HAP-1 (cell line): ENCODE results near the gene APOO.

Experiments
- DNase-seq, 2 experiments: peaks; one replicate each; pipeline ENCODE4 v3.0.0-alpha.2; 2016 to 2020; ENCODE audit warnings: low spot score in 2 of 2
- H3K27me3 ChIP-seq: fragments of 250-450 bp; sonication (Bioruptor Pico); 2 replicates; pipeline ENCODE4 v1.5.1; 2020; ENCODE audit warnings: low read depth, mild to moderate bottlenecking, moderate library complexity
- H3K36me3 ChIP-seq: fragments of 250-450 bp; sonication (Bioruptor Pico); replicated peaks from 2 replicates; pipeline ENCODE4 v1.5.1; 2020; ENCODE audit warnings: mild to moderate bottlenecking
- H3K4me1 ChIP-seq: fragments of 250-450 bp; sonication (Bioruptor Pico); 2 replicates; pipeline ENCODE4 v1.5.1; 2020; ENCODE audit warnings: mild to moderate bottlenecking
- H3K4me3 ChIP-seq: fragments of 250-450 bp; sonication (Bioruptor Pico); 2 replicates; pipeline ENCODE4 v1.5.1; 2020; ENCODE audit warnings: mild to moderate bottlenecking, moderate library complexity
- H3K9me3 ChIP-seq: fragments of 250-450 bp; sonication (Bioruptor Pico); 2 replicates; pipeline ENCODE4 v1.5.1; 2020; ENCODE audit warnings: mild to moderate bottlenecking, moderate library complexity
- in situ Hi-C: fragments of 300-500 bp; cut with MboI; formaldehyde crosslinking; loops from 3 replicates; pipeline ENCODE4 v1.14.3; 2020; ENCODE audit warnings: low sequenced_read_pairs, inconsistent platforms, mixed read lengths

APOO gene

GRCh38 chrX:23790155-23790497 lies 117.6 kb downstream of the APOO start:
- in situ Hi-C loops, result no loop called here
- Histone ChIP-seq H3K4me3 (no peak overlapping the region), H3K9me3 (no peaks in the 10 kb centered on the region), H3K36me3 (peaks cover 11% of the 10 kb centered on the region), H3K27me3 (no peaks in the 10 kb centered on the region), H3K4me1 (peaks cover 4% of the 10 kb centered on the region)
- no peak for DNase-seq

GRCh38 chrX:23789386-23790154 lies 118.2 kb downstream of the APOO start:
- in situ Hi-C loops, result loop anchor here (10.0 kb wide), 1 partner anchor 115 kb away; the partner anchor contains the start of genes APOO and CXorf58

GRCh38 chrX:23788946-23789345 lies 118.8 kb downstream of the APOO start:
- no peak for DNase-seq
- peaks cover 7% of the 10 kb centered on the region for H3K4me1 ChIP-seq
- H3K9me3 ChIP-seq, result no peaks in the 10 kb centered on the region
- H3K4me3 ChIP-seq, result no peak overlapping the region
- H3K36me3 ChIP-seq, result peaks cover 12% of the 10 kb centered on the region
- H3K27me3 ChIP-seq, result no peaks in the 10 kb centered on the region
- in situ Hi-C loops, result loop anchor here (10.0 kb wide), 1 partner anchor 116 kb away; the partner anchor contains the start of genes APOO and CXorf58

More at GRCh38 chrX:23789386-23790154, 118.2 kb downstream of the APOO start:
- Histone ChIP-seq H3K4me1 (peaks cover 4% of the 10 kb centered on the region), H3K36me3 (peaks cover 12% of the 10 kb centered on the region), H3K9me3 (no peaks in the 10 kb centered on the region), H3K27me3 (no peaks in the 10 kb centered on the region), H3K4me3 (no peak overlapping the region)
- DNase-seq, result no peak

- H3K36me3 ChIP-seq, result peaks cover 12% of the 10 kb centered on the region
- no peak overlapping the region for H3K4me3 ChIP-seq
- no peaks in the 10 kb centered on the region for H3K9me3 ChIP-seq
- H3K4me1 ChIP-seq, result peaks cover 8% of the 10 kb centered on the region
- no peak for DNase-seq
- in situ Hi-C loops, result loop anchor here (10.0 kb wide), 1 partner anchor 116 kb away; the partner anchor contains the start of genes APOO and CXorf58
- no peaks in the 10 kb centered on the region for H3K27me3 ChIP-seq
Observed at GRCh38 chrX:23788521-23788920, 119.2 kb downstream of the APOO start.

GRCh38 chrX:23787745-23788118 lies 120.0 kb downstream of the APOO start:
- no peaks in the 10 kb centered on the region for H3K9me3 ChIP-seq
- no peak overlapping the region for H3K4me3 ChIP-seq
- peaks cover 8% of the 10 kb centered on the region for H3K4me1 ChIP-seq
- H3K36me3 ChIP-seq, result peaks cover 12% of the 10 kb centered on the region
- no peaks in the 10 kb centered on the region for H3K27me3 ChIP-seq
- no peak for DNase-seq
- in situ Hi-C loops, result loop anchor here (10.0 kb wide), 1 partner anchor 117 kb away; the partner anchor contains the start of genes APOO and CXorf58

GRCh38 chrX:23786268-23786815 lies 121.4 kb downstream of the APOO start:
- H3K36me3 ChIP-seq, result peaks cover 12% of the 10 kb centered on the region
- no peak overlapping the region for H3K4me3 ChIP-seq
- H3K4me1 ChIP-seq, result peaks cover 19% of the 10 kb centered on the region
- no peaks in the 10 kb centered on the region for H3K9me3 ChIP-seq
- in situ Hi-C loops, result loop anchor here (10.0 kb wide), 1 partner anchor 118 kb away; the partner anchor contains the start of genes APOO and CXorf58
- DNase-seq, result no peak
- no peaks in the 10 kb centered on the region for H3K27me3 ChIP-seq

- in situ Hi-C loops, result loop anchor here (10.0 kb wide), 1 partner anchor 119 kb away; the partner anchor contains the start of genes APOO and CXorf58
- no peaks in the 10 kb centered on the region for H3K27me3 ChIP-seq
- peaks cover 12% of the 10 kb centered on the region for H3K36me3 ChIP-seq
- H3K4me3 ChIP-seq, result no peak overlapping the region
- DNase-seq, result no peak
- H3K4me1 ChIP-seq, result peaks cover 22% of the 10 kb centered on the region
- no peaks in the 10 kb centered on the region for H3K9me3 ChIP-seq
Observed at GRCh38 chrX:23785580-23785979, 122.2 kb downstream of the APOO start.

GRCh38 chrX:23784470-23785331 lies 123.0 kb downstream of the APOO start:
- in situ Hi-C loops, result loop anchor here (10.0 kb wide), 1 partner anchor 120 kb away; the partner anchor contains the start of genes APOO and CXorf58
- H3K9me3 ChIP-seq, result no peaks in the 10 kb centered on the region
- H3K4me3 ChIP-seq, result peak overlapping the region; percentile 69
- DNase-seq, result no peak
- no peaks in the 10 kb centered on the region for H3K27me3 ChIP-seq
- peaks cover 22% of the 10 kb centered on the region for H3K4me1 ChIP-seq
- H3K36me3 ChIP-seq, result peaks cover 12% of the 10 kb centered on the region

GRCh38 chrX:23783589-23784469 lies 123.9 kb downstream of the APOO start:
- Histone ChIP-seq H3K4me1 (peaks cover 22% of the 10 kb centered on the region), H3K4me3 (peak overlapping the region; percentile 69), H3K36me3 (peaks cover 12% of the 10 kb centered on the region), H3K9me3 (no peaks in the 10 kb centered on the region), H3K27me3 (no peaks in the 10 kb centered on the region)
- in situ Hi-C loops, result loop anchor here (10.0 kb wide), 1 partner anchor 121 kb away; the partner anchor contains the start of genes APOO and CXorf58
- DNase-seq, result peak in 1 of 2 experiments; percentile 41
